ENCODE results near the gene ATN1. TPM values are rescaled to one million over a fixed set of nuclear protein-coding genes. Genes with fewer than 3 reads are reported as not detected.

ATN1 gene, protein sequence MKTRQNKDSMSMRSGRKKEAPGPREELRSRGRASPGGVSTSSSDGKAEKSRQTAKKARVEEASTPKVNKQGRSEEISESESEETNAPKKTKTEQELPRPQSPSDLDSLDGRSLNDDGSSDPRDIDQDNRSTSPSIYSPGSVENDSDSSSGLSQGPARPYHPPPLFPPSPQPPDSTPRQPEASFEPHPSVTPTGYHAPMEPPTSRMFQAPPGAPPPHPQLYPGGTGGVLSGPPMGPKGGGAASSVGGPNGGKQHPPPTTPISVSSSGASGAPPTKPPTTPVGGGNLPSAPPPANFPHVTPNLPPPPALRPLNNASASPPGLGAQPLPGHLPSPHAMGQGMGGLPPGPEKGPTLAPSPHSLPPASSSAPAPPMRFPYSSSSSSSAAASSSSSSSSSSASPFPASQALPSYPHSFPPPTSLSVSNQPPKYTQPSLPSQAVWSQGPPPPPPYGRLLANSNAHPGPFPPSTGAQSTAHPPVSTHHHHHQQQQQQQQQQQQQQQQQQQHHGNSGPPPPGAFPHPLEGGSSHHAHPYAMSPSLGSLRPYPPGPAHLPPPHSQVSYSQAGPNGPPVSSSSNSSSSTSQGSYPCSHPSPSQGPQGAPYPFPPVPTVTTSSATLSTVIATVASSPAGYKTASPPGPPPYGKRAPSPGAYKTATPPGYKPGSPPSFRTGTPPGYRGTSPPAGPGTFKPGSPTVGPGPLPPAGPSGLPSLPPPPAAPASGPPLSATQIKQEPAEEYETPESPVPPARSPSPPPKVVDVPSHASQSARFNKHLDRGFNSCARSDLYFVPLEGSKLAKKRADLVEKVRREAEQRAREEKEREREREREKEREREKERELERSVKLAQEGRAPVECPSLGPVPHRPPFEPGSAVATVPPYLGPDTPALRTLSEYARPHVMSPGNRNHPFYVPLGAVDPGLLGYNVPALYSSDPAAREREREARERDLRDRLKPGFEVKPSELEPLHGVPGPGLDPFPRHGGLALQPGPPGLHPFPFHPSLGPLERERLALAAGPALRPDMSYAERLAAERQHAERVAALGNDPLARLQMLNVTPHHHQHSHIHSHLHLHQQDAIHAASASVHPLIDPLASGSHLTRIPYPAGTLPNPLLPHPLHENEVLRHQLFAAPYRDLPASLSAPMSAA (N-terminal part only)
- total RNA-seq (2021; fragmentation: NEBNext Ultra II Directional; extraction: Animal tissue kit (Norgen Biotek cat#: 25700)), result 69.6 and 73.4 TPM in 2 replicates
- 20.6 and 43.0 TPM in 2 replicates for polyA plus RNA-seq (2011; rRNA removed)
- 13.5 TPM for polyA plus RNA-seq (2011; cell fraction: cytosol; rRNA removed)
- 178 TPM for polyA plus RNA-seq (2011; cell fraction: nucleus; rRNA removed)
- polyA plus RNA-seq (2012, experiment 1 of 2), result 61.7 to 82.1 TPM (median 77.4 TPM) in 4 replicates
- 48.0 TPM for polyA plus RNA-seq (2012, experiment 2 of 2)
- polyA plus RNA-seq (2013, experiment 1 of 2), result 51.3 TPM
- polyA plus RNA-seq (2013, experiment 2 of 2), result 48.3 TPM
- polyA minus RNA-seq (2011; rRNA and poly(A)+ RNA removed), result 11.4 and 14.0 TPM in 2 replicates
- 37.6 TPM for polyA minus RNA-seq (2011; cell fraction: cytosol; rRNA and poly(A)+ RNA removed)
- 42.3 TPM for polyA minus RNA-seq (2011; cell fraction: nucleus; rRNA and poly(A)+ RNA removed)
- long read RNA-seq, experiment 1, partial matches to known transcripts, result 42 of 43 reads
- long read RNA-seq, experiment 1, other reads (novel, unspliced or antisense), result 1 of 43 reads
- long read RNA-seq, experiment 2, result 0 reads

DNA sequence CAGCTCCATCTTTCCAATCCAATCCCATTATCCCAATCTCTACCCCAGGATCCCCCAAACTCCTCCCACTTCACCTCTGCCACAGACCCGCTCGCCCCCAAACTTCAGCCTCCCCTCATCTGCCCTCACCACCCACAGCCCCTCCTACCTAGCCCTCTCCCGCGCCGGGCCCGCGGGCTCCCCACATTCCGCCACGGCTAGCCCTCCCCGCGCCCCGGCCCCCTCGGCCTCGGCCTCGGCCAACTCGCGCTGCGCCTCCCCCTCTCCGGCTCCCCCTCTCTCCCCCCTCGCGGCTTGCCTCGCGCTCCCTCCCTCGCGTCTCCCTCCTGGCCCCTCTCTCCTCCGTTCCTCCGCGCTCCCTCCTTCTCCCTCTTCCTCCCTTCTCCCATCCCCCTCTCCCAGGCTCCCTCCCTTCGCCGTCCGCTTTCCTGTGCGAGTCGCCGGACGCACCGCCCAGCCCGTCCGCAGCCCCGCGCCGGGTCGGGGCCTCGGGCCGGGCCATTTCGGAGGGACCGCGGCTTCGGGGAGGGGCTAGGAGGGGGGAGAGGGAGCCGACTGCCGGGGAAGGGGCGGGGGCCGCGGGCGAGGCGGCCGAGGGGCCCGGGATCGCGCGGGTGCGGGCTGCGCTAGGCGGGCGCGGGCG lies at the start of gene ATN1:
TSS of gene ATN1 (plus strand) at position 581 of the 643 bp plus-strand sequence. CDS start 6,043 bp downstream, outside the sequence.
- H3K14ac ChIP-seq (ENCODE audit: insufficient read length), result no peak within 1 kb of the TSS
- peak within 1 kb of the TSS; percentile 47 for H4K8ac ChIP-seq (ENCODE audit: extremely low read depth, insufficient read depth, low read length)
- POLR2A ChIA-PET (ENCODE audit: partially characterized antibody), result interaction anchor here (0.6 to 44.0 kb wide), 9 partner anchors 15 to 100 kb away, joined by 3 to 1596 read pairs (median 22); partner anchors contain the start of genes C12orf57, CDCA3, EMG1 and ENO2
- FAIRE-seq, result no peak
- peak within 1 kb of the TSS; percentile 70 for H3K56ac ChIP-seq (replicated peaks; ENCODE audit: insufficient read length, low read depth, low read length)
- H4K5ac ChIP-seq (ENCODE audit: insufficient read length, low read depth, low read length), result peak within 1 kb of the TSS; percentile 44
- H2BK120ac ChIP-seq (replicated peaks; ENCODE audit: low read depth, low read length), result no peak within 1 kb of the TSS
- no peak within 1 kb of the TSS for H2BK20ac ChIP-seq (ENCODE audit: low read length)
- 2% methylated on average over 9 of the region's 66 CpGs; no CpG with 5 or more reads in 1 of the 2 experiments for WGBS, 2 experiments (ENCODE audit: extremely low coverage in 1 of 2, insufficient coverage in 1 of 2, insufficient read length in 1 of 2, insufficient replicate concordance in 2 of 2, low coverage in 1 of 2, low lambda C conversion rate in 2 of 2, missing lambda C conversion rate in 1 of 2)
- peaks cover 28% of the 10 kb centered on the region for H3K23me2 ChIP-seq (ENCODE audit: low read depth, low read length)
- H3K4me1 ChIP-seq (replicated peaks in 1 of 4; ENCODE audit: control insufficient read depth in 3 of 4, insufficient read depth in 4 of 4, low read length in 3 of 4), result peaks cover 13 to 31% (median 17%) of the 10 kb centered on the region in 4 experiments
- H3K4ac ChIP-seq (replicated peaks; ENCODE audit: insufficient read length, low read depth, low read length), result peak within 1 kb of the TSS; percentile 34
- 0 out of 2 replicates have a peak within 1 kb of the TSS, but pooled peaks have one; percentile 18 for H2BK15ac ChIP-seq (ENCODE audit: low read length)
- H2AK5ac ChIP-seq (ENCODE audit: low read depth, low read length), result no peak within 1 kb of the TSS
- peak within 1 kb of the TSS; percentile 92 to 100 for H3K4me2 ChIP-seq (ENCODE audit: insufficient read depth in 1 of 2, low read depth in 2 of 2, low read length in 2 of 2)
- peak in 1 of 2 experiments; percentile 83 for DNase-seq (ENCODE audit: low read depth in 1 of 2, low spot score in 2 of 2)
- H3K79me1 ChIP-seq (ENCODE audit: low read depth, low read length), result peaks cover 10% of the 10 kb centered on the region
- H3K9me3 ChIP-seq (ENCODE audit: insufficient read depth in 2 of 2, low read depth in 1 of 2, low read length in 1 of 2), result no peaks in the 10 kb centered on the region
- H3K23ac ChIP-seq (ENCODE audit: insufficient read length), result no peak within 1 kb of the TSS
- H4K20me1 ChIP-seq (replicated peaks in 1 of 2; ENCODE audit: control insufficient read depth in 1 of 2, insufficient read depth in 2 of 2, low read length in 2 of 2), result peaks cover 14 to 16% of the 10 kb centered on the region in 2 experiments
- H2AFZ ChIP-seq (ENCODE audit: low read length), result no peak within 1 kb of the TSS
- H3K27me3 ChIP-seq (replicated peaks in 1 of 4; ENCODE audit: control insufficient read depth in 3 of 4, extremely low read depth in 1 of 4, insufficient read depth in 3 of 4, low read length in 3 of 4), result no peaks in the 10 kb centered on the region
- peak within 1 kb of the TSS; percentile 49 for H4K91ac ChIP-seq (replicated peaks; ENCODE audit: insufficient read length, low read length)
- peak within 1 kb of the TSS; percentile 17; the same call in 1 of the 2 replicates for H3K27ac ChIP-seq (ENCODE audit: low read depth, low read length)
- peak within 1 kb of the TSS; percentile 75 for H2BK5ac ChIP-seq (ENCODE audit: low read depth, low read length)
- peak within 1 kb of the TSS; percentile 83 for H3K18ac ChIP-seq (ENCODE audit: extremely low read depth, low read length)
- peak within 1 kb of the TSS; percentile 64 to 91 (median 69) for H3K9ac ChIP-seq (replicated peaks in 1 of 4; ENCODE audit: extremely low read depth in 1 of 4, low read depth in 3 of 4, low read length in 3 of 4)
- peak within 1 kb of the TSS; percentile 90 to 99 (median 92) for H3K4me3 ChIP-seq (ENCODE audit: extremely low read depth in 1 of 4, insufficient read depth in 2 of 4, low read depth in 3 of 4, low read length in 4 of 4)
- H2BK12ac ChIP-seq (ENCODE audit: low read depth, low read length), result peak within 1 kb of the TSS; percentile 75; the same call in 1 of the 2 replicates
- CTCF ChIA-PET (ENCODE audit: partially characterized antibody), result interaction anchor here (0.6 to 10.0 kb wide), 6 partner anchors 12 to 328 kb away, joined by 3 to 253 read pairs (median 47); partner anchors contain the start of genes C12orf57, LRRC23, RNU7-1 and SPSB2
- H3K79me2 ChIP-seq (ENCODE audit: control insufficient read depth in 1 of 2, insufficient read depth in 2 of 2, low read length in 2 of 2), result peaks cover 27 to 34% of the 10 kb centered on the region in 2 experiments
- peaks cover 1 to 13% (median 6%) of the 10 kb centered on the region in 4 experiments; a peak in 5 of 8 replicates for H3K36me3 ChIP-seq (ENCODE audit: control insufficient read depth in 2 of 4, insufficient read depth in 4 of 4, low read length in 3 of 4)
- peak; percentile 62 for TF ChIP-seq POLR2AphosphoS5 (IDR thresholded peaks at IDR 0.05; ENCODE audit: low read depth, low read length)
- TF ChIP-seq HDAC6 (IDR thresholded peaks at IDR 0.05; ENCODE audit: low read depth, low read length), result no peak
- peak; percentile 62 for TF ChIP-seq TAF7 (optimal IDR thresholded peaks at IDR 0.05; ENCODE audit: borderline replicate concordance, low read depth, low read length)
- no peak for TF ChIP-seq EZH2 (IDR thresholded peaks at IDR 0.05; ENCODE audit: low read depth, low read length, severe bottlenecking)

Data from H1 (cell line).